IMR-90 (cell line): ENCODE measurements around the gene SPART. TPM values are rescaled to one million over a fixed set of nuclear protein-coding genes. Genes with fewer than 3 reads are reported as not detected.

ENCODE experiments used
- ATAC-seq: fragments of 200-7000 bp; cut with Tn5 transposase; 2 replicates; pipeline ENCODE4 v1.9.1; 2020; ENCODE audit warnings: low read depth, mild to moderate bottlenecking, moderate library complexity
- BruUV-seq: library from RNA; stranded (reverse); fragments of 400-500 nt; replicated peaks from 2 replicates; lab custom pipeline; 2021; lab: Mats Ljungman, UMichigan
- CTCF ChIA-PET: fragments of 300-600 bp; formaldehyde crosslinking; extraction: SDS; loops from one replicate; lab custom pipeline; 2021; ENCODE audit warnings: antibody characterized with exemption; lab: Yijun Ruan, JAX
- POLR2A ChIA-PET: fragments of 300-600 bp; sonication (Branson Sonifier 250); formaldehyde crosslinking; loops from one replicate; lab custom pipeline; 2022; ENCODE audit warnings: antibody characterized with exemption; ENCODE audit not compliant: unreplicated experiment; lab: Charles Lee
- DNase-seq: peaks from one replicate; pipeline ENCODE4 v3.0.0; 2013
- H2AFZ ChIP-seq: replicated peaks from 2 replicates; pipeline ENCODE3; 2013; ENCODE audit warnings: low read length, mild to moderate bottlenecking; ENCODE audit not compliant: poor library complexity
- H2AK5ac ChIP-seq: 2 replicates; pipeline ENCODE4 v1.6.1; 2013; ENCODE audit warnings: low read depth, low read length, inconsistent platforms
- H2AK9ac ChIP-seq: replicated peaks from 2 replicates; pipeline ENCODE3; 2013; ENCODE audit warnings: mild to moderate bottlenecking, low read depth, low read length, moderate library complexity; ENCODE audit not compliant: poor library complexity
- H2BK120ac ChIP-seq: 2 replicates; pipeline ENCODE4 v1.6.1; 2013; ENCODE audit warnings: low read depth, low read length, inconsistent platforms
- H2BK15ac ChIP-seq: 3 replicates; pipeline ENCODE4 v1.6.1; 2013; ENCODE audit warnings: low read depth, low read length, inconsistent platforms
- H2BK20ac ChIP-seq: 2 replicates; pipeline ENCODE4 v1.6.1; 2013; ENCODE audit warnings: low read depth, mild to moderate bottlenecking, inconsistent platforms, low read length, moderate library complexity
- H2BK5ac ChIP-seq: 2 replicates; pipeline ENCODE4 v1.6.1; 2013; ENCODE audit warnings: mild to moderate bottlenecking, low read depth, low read length, inconsistent platforms; ENCODE audit not compliant: poor library complexity, severe bottlenecking
- H3K14ac ChIP-seq: replicated peaks from 2 replicates; pipeline ENCODE4 v1.6.1; 2013; ENCODE audit warnings: low read depth, low read length, inconsistent platforms
- H3K18ac ChIP-seq: 2 replicates; pipeline ENCODE4 v1.6.1; 2013; ENCODE audit warnings: low read depth, low read length, control low read depth
- H3K23ac ChIP-seq: 2 replicates; pipeline ENCODE4 v1.6.1; 2013; ENCODE audit warnings: low read depth, low read length, inconsistent platforms
- H3K27ac ChIP-seq: 2 replicates; pipeline ENCODE4 v1.5.1; 2013; ENCODE audit warnings: mild to moderate bottlenecking, control low read depth, low read length; ENCODE audit not compliant: insufficient read depth
- H3K27me3 ChIP-seq: 2 replicates; pipeline ENCODE4 v1.6.1; 2013; ENCODE audit warnings: low read length; ENCODE audit not compliant: control insufficient read depth, insufficient read depth
- H3K36me3 ChIP-seq: 2 replicates; pipeline ENCODE4 v1.6.1; 2013; ENCODE audit warnings: low read length, mixed read lengths; ENCODE audit not compliant: control insufficient read depth, insufficient read depth
- H3K4ac ChIP-seq: 2 replicates; pipeline ENCODE4 v1.6.1; 2013; ENCODE audit warnings: low read depth, low read length, inconsistent platforms
- H3K4me1 ChIP-seq: 2 replicates; pipeline ENCODE4 v1.6.1; 2013; ENCODE audit warnings: low read length, mixed read lengths; ENCODE audit not compliant: control insufficient read depth, insufficient read depth
- H3K4me2 ChIP-seq: 2 replicates; pipeline ENCODE4 v1.6.1; 2013; ENCODE audit warnings: low read depth, mild to moderate bottlenecking, control low read depth, low read length, moderate library complexity
- H3K4me3 ChIP-seq: 2 replicates; pipeline ENCODE4 v1.5.1; 2013; ENCODE audit warnings: low read depth, mild to moderate bottlenecking, control low read depth, low read length, moderate library complexity; ENCODE audit not compliant: insufficient read depth
- H3K56ac ChIP-seq: 2 replicates; pipeline ENCODE4 v1.6.1; 2013; ENCODE audit warnings: low read length, inconsistent platforms; ENCODE audit not compliant: insufficient read depth; ENCODE audit errors: extremely low read depth
- H3K79me1 ChIP-seq, 2 experiments: 2 replicates each; pipeline ENCODE4 v1.6.1; 2013; ENCODE audit warnings: low read length in 2 of 2, inconsistent platforms in 1 of 2, low read depth in 1 of 2
- H3K9ac ChIP-seq: 2 replicates; pipeline ENCODE4 v1.6.1; 2013; ENCODE audit warnings: low read depth, low read length, control low read depth
- H3K9me1 ChIP-seq: 2 replicates; pipeline ENCODE4 v1.6.1; 2013; ENCODE audit warnings: low read length, inconsistent platforms; ENCODE audit not compliant: insufficient read depth
- H3K9me3 ChIP-seq: 2 replicates; pipeline ENCODE4 v1.6.1; 2013; ENCODE audit warnings: low read length; ENCODE audit not compliant: control insufficient read depth, insufficient read depth
- H4K20me1 ChIP-seq: 2 replicates; pipeline ENCODE4 v1.6.1; 2013; ENCODE audit warnings: low read length, inconsistent platforms; ENCODE audit not compliant: insufficient read depth
- H4K5ac ChIP-seq: 2 replicates; pipeline ENCODE4 v1.6.1; 2013; ENCODE audit warnings: mild to moderate bottlenecking, low read depth, low read length, control low read depth
- H4K8ac ChIP-seq, 2 experiments: 2 replicates each; pipeline ENCODE4 v1.6.1; 2013; ENCODE audit warnings: low read depth in 2 of 2, low read length in 2 of 2, control low read depth in 1 of 2, inconsistent platforms in 1 of 2
- H4K91ac ChIP-seq: 2 replicates; pipeline ENCODE4 v1.6.1; 2013; ENCODE audit warnings: low read depth, low read length, inconsistent platforms; ENCODE audit not compliant: insufficient read depth
- CEBPB ChIP-seq: IDR thresholded peaks from 2 replicates; pipeline ENCODE4 v1.6.1; 2012; ENCODE audit warnings: low read depth, low read length, improper control_type of control experiment
- MXI1 ChIP-seq: IDR thresholded peaks from 2 replicates; pipeline ENCODE4 v1.6.1; 2012; ENCODE audit warnings: low read depth, mild to moderate bottlenecking, low read length, moderate library complexity, borderline replicate concordance
- WGBS, 2 experiments: methylation state at CpG; one replicate each; pipeline versions ENCODE4 v1.1.5 to v1.1.7; 2013; ENCODE audit warnings: missing lambda C conversion rate in 2 of 2; ENCODE audit not compliant: insufficient read length in 1 of 2; ENCODE audit errors: extremely low coverage in 2 of 2; 5-methylcytosine and 5-hydroxymethylcytosine counted together
- dilution Hi-C: fragments of 300-500 bp; cut with HindIII; formaldehyde crosslinking; loops from one replicate; pipeline ENCODE4 v1.14.3; 2018; ENCODE audit warnings: low sequenced_read_pairs; ENCODE audit not compliant: unreplicated experiment
- in situ Hi-C: fragments of 300-500 bp; cut with MboI; formaldehyde crosslinking; loops from 3 replicates; pipeline ENCODE4 v1.14.3; 2019; ENCODE audit warnings: low sequenced_read_pairs, inconsistent platforms, mixed read lengths
- intact Hi-C: fragments of 100-400 bp; cut with micrococcal nuclease; formaldehyde crosslinking; loops from 2 replicates; pipeline ENCODE4 v1.10.0; 2022
- polyA plus RNA-seq, 3 experiments: library from polyadenylated mRNA; depleted of rRNA; stranded (reverse); fragments of >200 nt; gene quantifications; 2 replicates each; pipeline ENCODE4 v1.2.3, GENCODE V29; 2012; ENCODE audit warnings: low replicate concordance in 1 of 3
- total RNA-seq: library from RNA; depleted of rRNA; stranded (reverse); fragments of >200 nt; gene quantifications from 2 replicates; pipeline ENCODE4 v1.2.3, GENCODE V29; 2012

The SPART gene
- total and polyA plus RNA-seq, 2 of the 4 experiments (the other 2 are of a cell fraction): 43.8 to 110 TPM

GRCh38 chr13:36341718-36342117, 4.5 kb downstream of the SPART start:
- Histone ChIP-seq H4K5ac (no peak overlapping the region), H2BK20ac (no peak overlapping the region), H2BK5ac (no peak overlapping the region), H4K91ac (no peak overlapping the region), H3K27me3 (no peaks in the 10 kb centered on the region), H3K14ac (no peak overlapping the region), H3K9ac (no peak overlapping the region), H3K23ac (peak overlapping the region; percentile 2; the same call in 1 of the 2 replicates), H3K56ac (no peak overlapping the region), H4K20me1 (peaks cover 56% of the 10 kb centered on the region), H2AFZ (no peak overlapping the region), H3K9me3 (no peaks in the 10 kb centered on the region), H3K79me1 (peaks cover 3 to 51% of the 10 kb centered on the region in 2 experiments), H3K18ac (no peak overlapping the region), H3K4me3 (no peak overlapping the region), H3K4me1 (peaks cover 5% of the 10 kb centered on the region; the same call in 1 of the 2 replicates), H3K9me1 (peaks cover 5% of the 10 kb centered on the region), H2BK15ac (no peak overlapping the region), H3K4me2 (peak overlapping the region; percentile 17; the same call in 1 of the 2 replicates), H3K4ac (no peak overlapping the region), H2BK120ac (no peak overlapping the region), H3K36me3 (peaks cover 2% of the 10 kb centered on the region; the same call in 1 of the 2 replicates), H2AK5ac (no peak overlapping the region), H4K8ac (no peak overlapping the region), H3K27ac (no peak overlapping the region), H2AK9ac (no peak overlapping the region)
- no peak for ATAC-seq
- DNase-seq: peak; percentile 51
- ChIA-PET POLR2A (no interaction called here), CTCF (interaction anchor here (1.3 to 2.1 kb wide), 2 partner anchors 10 to 28 kb away, joined by 5 read pairs; no protein-coding TSS in a partner anchor)
- no TSS peak for BruUV-seq
- WGBS, 2 experiments: no CpG with 5 or more reads among the region's 1 CpG
- dilution Hi-C loops: no loop called here
- in situ Hi-C loops: loop anchor here (25.0 kb wide), 1 partner anchor 646 kb away; the partner anchor contains the start of gene ALG5
- peak; percentile 87 for TF ChIP-seq CEBPB
- no peak for TF ChIP-seq MXI1
- intact Hi-C loops: loop anchor here (10.0 kb wide), 2 partner anchors 473 to 653 kb away; partner anchors contain the start of genes ALG5 and RFXAP
